ENCODE results near the gene ILRUN. TPM values are rescaled to one million over a fixed set of nuclear protein-coding genes. Genes with fewer than 3 reads are reported as not detected.
A peak's percentile ranks its signal among the peaks of the same experiment; 100 is the strongest.

The ILRUN gene
- total and polyA plus RNA-seq, 9 of the 15 experiments (the other 6 are each of a cell fraction or from before 2014, with no cell fraction given), result 24.9 to 78.9 (median 53.4) TPM

GRCh38 chr6:34696739-34697543, at the start of gene ILRUN (continued):
- TF ChIP-seq ZNF76 (CRISPR knock-in tag; IDR thresholded peaks at IDR 0.05; ENCODE audit: borderline replicate concordance), result no peak
- peak; percentile 5 for TF ChIP-seq ZNF592 (IDR thresholded peaks at IDR 0.05)
- TF ChIP-seq ZBTB12 (CRISPR knock-in tag; IDR thresholded peaks at IDR 0.05), result peak; percentile 96
- TF ChIP-seq USF1 (CRISPR knock-in tag; IDR thresholded peaks at IDR 0.05), result peak; percentile 85
- peak; percentile 37; the same call in 1 of the 2 replicates for TF ChIP-seq CBFA2T3 (IDR thresholded peaks at IDR 0.05)
- peak; percentile 48; the same call in 1 of the 2 replicates for TF ChIP-seq LEF1 (IDR thresholded peaks at IDR 0.05)
- TF ChIP-seq ATF1 (CRISPR knock-in tag; IDR thresholded peaks at IDR 0.05), result peak; percentile 91
- TF ChIP-seq ATF1 (tag; IDR thresholded peaks at IDR 0.05), result peak; percentile 99
- TF ChIP-seq SOX6 (IDR thresholded peaks at IDR 0.05), result 0 out of 2 replicates have a peak, but pooled peaks have one; percentile 48
- TF ChIP-seq JUN (IDR thresholded peaks at IDR 0.05; ENCODE audit: borderline replicate concordance, low read depth, low read length), result peak; percentile 53; the same call in 1 of the 2 replicates
- TF ChIP-seq JUN (CRISPR knock-in tag; IDR thresholded peaks at IDR 0.05; ENCODE audit: borderline replicate concordance), result 0 out of 2 replicates have a peak, but pooled peaks have one; percentile 27
- TF ChIP-seq RB1 (IDR thresholded peaks at IDR 0.05; ENCODE audit: low read depth), result peak; percentile 72; the same call in 1 of the 2 replicates
- TF ChIP-seq KLF1 (tag; IDR thresholded peaks at IDR 0.05), result no peak
- TF ChIP-seq NEUROD1 (IDR thresholded peaks at IDR 0.05; ENCODE audit: borderline replicate concordance, low read depth, low read length, partially characterized antibody), result peak; percentile 13
- peak; percentile 86 for TF ChIP-seq JUND (IDR thresholded peaks at IDR 0.05; ENCODE audit: borderline replicate concordance, low read depth, low read length)
- peak; percentile 78; the same call in 1 of the 3 replicates for TF ChIP-seq JUND (tag; IDR thresholded peaks at IDR 0.05; ENCODE audit: borderline replicate concordance, low read depth, low read length)
- peak; percentile 94 to 95 for TF ChIP-seq NRF1 (conservative IDR thresholded peaks at IDR 0.05 in 1 of 2, IDR thresholded peaks at IDR 0.05 in 1 of 2)
- no peak for TF ChIP-seq ZBTB43 (CRISPR knock-in tag; IDR thresholded peaks at IDR 0.05)
- TF ChIP-seq GABPB1 (CRISPR knock-in tag; IDR thresholded peaks at IDR 0.05), result peak; percentile 89

All from K562 (cell line).